HG02885 (cell line): Measurements from ENCODE around the gene MRGPRE.

Experiments used
- ATAC-seq: cut with Tn5 transposase; IDR thresholded peaks from one replicate; pipeline ENCODE4 v1.9.1; 2021; ENCODE audit warnings: mild to moderate bottlenecking; ENCODE audit not compliant: unreplicated experiment, poor library complexity

MRGPRE gene

DNA sequence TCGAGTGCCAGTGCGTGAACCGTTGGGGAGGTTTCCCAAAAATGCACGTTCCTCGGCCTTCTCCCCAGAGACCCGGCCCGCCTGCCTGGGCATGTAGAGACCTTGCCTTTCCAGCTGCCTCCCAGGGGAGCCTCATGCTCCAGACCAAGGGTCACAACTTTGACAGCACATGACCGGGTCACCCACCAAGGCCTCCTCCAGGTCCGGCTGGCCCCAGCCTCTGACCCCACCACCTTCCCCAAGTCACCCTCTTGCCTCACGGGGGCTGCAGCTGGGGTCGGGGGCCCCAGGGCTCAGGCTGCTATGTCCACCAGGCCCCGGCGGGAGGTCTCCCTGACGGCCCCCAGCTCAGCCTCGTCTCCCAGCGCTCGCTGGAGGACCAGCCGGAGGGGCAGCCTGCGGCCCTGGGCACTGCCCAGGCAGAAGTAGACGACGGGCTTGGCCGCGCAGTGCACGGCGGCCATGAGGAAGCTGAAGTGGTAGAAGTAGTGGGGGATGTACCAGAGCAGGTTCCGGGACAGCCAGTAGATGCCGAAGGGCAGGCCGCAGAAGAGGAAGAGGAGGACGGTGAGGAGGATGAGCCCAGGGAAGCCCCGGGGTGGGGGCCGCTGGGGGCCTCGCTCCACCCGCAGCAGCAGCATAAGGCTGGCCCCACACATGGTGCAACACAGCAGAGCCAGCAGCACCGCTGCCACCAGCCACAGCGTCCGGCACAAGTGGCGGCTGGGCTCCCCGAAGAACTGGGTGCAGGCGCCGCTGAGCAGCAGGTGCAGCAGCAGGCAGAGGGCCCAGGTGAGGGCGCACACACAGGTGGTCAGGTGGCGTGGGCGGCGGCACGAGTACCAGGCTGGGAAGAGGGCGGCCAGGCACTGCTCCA lies 4.4 kb downstream of the MRGPRE start:
- ATAC-seq = no peak

DNA sequence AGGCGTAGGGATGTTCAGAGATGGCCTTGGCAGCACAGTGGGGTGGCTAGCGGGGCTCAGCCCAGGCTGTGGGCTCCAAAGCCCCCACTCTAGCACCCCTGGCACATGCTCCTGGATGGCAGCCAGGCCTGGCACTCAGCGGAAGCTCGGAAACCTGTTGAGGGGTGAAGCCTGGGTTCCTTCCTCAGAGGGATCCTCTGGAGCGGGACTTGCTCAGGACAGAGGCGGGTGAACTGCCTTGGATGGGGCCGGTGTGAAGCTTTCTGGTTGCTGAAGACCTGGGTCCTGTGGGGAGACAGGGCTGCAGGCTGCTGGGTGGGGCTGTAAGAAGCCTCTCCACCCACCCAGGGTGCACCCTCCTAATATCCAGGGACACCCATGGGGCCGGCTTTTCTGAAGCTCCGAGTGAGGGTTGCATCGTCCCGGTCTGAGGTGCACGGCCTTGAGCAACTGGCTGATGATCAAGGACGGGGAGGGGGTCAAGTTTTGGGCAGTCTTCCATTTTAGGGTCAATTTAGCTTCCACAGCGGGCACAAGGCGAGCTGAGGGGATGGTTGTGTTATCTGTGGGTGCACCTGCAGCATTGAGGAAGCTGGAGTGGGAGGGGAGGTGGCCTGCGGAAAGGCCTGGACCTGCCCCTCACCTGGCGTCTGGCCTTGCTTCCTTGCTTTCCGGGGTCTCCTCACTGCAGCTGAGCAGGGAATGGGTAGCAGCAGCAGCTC lies 5.2 kb downstream of the MRGPRE start:
- no peak for ATAC-seq

DNA sequence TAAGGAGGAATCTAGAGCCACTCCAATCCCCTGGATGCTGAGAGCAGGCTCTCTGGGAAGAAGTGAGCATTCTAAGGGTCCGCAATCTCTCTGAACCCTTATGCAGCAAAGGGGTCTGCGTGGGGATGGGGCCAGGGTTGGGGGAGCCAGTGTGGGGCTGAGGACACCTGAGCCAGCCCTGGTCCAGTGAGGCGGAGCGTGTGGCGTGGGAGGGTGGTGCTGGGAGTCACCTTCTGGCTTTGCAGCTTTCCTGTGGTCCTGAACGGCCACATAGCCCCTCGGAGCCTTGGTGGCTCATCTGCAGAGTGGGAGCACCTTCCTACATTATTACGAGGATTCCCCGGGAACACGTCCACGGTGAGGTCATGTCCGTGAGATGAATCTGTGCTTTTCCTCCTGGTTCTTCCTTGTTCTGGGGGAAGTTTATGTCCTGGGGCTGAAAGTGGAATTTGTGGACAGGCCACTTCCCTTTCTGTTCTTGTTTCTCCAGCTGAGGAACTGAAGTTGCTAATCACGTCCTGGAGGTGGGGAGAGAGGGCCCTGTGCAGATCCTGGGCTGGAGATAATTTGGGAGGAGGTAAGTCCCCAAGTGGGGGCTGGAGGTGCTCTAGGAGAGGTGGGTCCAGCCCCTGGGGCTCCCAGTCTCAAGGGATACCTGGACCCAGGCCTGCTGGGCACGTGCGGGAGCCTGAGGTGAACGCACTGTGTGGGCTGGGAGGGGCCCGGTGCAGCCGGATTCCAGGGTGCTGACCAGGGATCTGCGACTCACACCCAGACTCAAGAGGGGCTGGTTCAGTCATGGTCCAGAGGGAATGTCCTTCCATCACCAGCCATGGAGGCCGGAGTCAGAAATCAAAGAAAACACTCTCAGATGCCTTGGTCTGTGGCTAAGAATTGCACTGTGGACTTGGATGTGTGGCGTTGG lies 6.1 kb downstream of the MRGPRE start:
- no peak for ATAC-seq

DNA sequence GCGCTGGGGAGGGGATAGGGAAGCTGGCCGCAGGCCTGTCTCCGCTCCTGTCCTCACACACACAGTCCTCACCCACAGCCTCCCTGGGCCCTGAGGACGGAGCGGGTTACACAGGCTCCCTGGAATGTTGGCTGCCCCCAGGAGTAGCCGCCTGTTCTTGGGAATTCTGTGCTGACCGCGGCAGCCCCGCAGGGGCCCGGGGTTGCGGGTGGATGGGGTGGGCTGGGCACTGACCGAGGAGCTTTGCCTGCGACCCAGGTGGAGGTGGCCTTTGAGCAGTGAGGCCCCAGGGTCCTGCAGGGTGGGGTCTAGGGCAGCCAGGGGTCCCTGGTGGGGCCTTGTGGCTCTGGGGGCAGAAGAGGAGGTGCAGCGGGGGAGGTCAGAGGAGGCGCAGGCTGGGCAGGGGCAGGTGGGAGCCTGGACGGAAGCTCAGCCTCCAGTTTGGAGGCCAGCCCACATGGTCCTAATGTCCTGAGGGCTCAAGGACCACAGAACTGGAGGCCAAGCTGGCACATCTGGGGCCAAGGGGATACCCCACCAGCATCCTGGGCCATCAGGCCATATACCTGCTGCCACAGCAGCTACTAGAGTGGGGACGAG lies 7.0 kb downstream of the MRGPRE start:
- no peak for ATAC-seq

DNA sequence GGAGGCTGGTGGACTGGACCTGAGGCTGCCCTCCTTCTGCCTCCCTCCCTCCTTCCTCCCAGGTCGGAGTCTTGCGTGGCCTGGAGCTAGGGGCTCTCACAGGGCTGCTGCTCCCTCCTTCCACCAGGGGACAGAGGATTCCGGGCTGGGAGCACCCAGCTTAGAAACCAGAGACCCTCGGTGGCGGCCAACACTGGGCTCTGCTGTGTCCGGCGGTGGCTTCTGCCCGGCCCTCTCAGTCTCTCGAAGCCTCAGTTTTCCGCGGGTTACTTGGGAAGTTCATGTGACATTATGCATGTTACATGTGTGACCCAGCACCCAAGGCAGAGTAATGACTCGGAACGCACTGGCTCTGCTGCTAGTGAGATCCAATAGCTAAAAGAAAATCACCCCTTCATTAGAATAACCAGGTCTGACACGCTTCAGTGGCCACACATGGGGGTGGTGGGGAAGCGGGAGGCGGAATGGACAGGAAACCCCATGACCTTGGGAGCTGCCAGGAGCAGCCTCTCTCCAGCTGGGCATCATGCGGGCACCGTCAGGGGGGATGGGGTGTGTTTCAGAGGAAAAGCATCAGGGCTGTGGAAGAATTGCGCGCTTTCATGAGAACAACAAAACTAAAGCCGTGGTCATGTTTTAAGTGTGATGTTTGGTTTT lies 7.7 kb downstream of the MRGPRE start:
- ATAC-seq = no peak

DNA sequence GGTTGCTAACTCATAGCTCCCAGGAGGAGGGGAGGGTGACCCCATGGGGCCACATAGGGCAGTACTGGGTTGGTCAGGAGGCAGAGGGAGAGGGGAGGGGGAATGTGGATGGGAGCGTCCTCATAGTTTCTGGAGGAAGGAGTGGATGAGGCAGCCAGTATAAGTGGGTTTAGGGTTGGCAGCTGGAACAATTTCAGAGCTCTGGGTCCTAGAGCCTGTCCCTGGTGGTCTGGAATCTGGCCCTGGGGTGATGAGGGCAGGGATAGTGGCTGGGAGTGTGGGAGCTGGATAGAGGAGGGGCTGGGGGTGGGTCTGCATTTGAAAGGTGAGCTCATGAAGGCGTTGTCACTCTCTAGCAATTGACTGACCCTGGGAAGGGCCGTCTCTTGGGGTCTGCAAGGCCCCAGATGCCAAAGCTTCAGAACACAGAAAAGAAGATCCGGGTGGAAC lies 8.3 kb downstream of the MRGPRE start:
- ATAC-seq = no peak

DNA sequence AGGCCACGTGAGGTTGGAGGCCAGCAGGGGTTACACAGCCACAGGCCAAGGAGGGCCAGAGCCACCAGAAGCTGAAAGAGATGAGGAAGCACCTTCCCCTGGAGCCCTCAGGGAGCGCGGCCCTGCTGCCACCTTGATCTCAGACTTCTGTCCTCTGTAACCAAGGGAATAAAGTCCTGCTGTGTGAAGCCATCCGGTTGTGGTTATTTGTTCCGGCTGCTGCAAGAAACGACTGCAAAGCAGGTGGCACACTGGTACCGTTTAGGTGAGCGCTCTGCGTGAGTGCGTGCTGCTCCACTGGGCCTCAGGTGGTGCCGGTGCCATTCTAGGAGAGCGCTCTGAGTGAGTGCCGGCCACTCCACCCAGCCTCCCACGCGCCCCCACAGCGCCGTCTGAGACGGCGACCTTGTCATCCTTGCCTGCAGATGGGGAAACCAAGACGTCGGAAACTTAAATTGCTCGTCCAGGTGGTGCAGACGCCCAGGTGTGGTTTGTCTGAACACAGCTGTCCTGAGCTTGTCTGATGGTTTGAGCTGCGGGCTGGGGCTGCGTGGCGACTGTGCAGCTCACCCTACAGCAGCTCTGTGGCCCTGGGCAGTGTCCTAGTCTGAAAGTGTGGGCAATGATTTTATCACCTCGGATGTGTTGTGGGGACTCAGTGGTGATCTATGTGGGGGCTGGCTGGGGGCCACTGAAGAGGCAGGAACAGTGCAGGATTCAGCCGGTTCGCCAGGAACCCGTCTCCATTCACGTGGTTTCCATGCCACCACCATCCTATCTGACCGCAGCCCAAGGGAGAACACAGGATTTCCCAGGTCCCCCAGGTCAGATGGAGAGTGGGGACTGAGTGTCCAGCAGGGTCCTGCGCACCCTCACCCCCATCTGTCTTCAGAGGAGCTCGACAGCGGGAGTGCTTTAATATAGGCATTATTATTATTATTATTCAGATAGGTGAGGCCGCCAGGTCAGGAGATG lies 9.0 kb downstream of the MRGPRE start:
- ATAC-seq = no peak

DNA sequence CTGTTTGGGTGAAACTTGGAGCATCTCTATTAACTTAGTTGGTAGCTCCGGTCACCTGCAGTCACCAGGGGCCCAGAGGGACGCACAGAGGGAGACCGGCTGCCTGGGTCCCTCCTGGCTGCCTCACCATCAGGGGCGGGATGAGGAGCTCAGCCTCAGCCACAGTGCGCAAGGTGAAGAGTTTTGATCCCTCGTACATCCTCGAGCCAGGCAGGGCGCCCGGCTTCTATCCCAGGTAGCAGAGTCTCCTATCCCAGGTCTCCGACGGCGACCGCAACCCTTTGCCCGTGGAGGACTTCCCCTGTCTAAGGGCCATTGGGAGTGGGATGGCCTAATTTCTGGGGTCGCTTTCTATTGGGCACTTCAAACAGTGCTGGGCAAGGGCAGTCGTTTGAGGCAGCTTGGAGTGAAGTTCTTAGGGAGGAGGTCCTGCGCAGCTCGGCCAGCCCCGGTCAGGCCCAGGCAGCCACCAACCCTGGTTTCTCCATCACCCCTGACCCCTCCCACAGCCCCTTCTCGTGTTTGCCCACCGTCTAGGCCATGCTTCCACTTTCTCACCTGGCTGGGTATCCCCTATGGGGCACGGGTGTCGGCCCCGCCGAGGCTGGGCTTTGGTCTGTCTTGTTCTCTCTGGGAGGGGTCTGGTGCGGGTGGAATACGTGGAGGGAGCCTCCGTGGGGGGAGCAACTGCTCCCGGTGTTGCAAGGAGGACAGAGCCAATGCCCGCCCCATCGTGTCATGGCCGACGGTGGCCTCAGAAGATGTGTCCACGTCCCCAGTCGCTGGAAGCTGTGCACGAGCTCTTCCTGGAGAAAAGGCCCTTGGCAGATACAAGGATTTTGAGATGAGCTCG lies 10.0 kb downstream of the MRGPRE start:
- no peak for ATAC-seq

DNA sequence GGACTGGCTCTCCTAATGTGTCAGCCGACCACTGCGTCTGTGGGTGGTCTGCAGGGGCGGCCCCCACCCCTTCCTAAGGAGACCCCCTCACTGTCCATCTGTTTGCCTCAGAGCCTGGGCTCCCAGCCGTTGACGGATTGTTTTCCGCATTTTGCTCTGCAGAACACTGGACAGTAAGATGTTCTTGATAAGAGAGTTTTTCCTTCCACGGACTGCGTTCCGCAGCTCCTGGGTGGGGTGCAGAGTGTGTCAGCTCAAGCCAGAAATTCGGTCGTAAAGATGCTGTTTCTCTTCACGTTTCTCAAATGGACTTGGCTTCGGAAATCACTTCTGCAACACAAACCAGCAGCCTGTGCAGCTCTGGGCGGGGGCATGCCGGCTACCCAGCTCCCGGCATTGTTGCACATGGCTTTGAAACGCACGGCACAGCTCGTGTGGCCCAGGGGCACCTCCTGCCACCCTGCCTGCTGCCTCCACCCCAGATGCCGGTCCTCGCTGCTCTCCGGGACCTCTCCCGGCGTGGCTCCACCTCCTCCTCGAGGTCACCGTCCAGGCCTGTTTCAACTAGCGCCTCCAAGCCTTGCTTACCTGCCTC lies 10.7 kb downstream of the MRGPRE start:
- ATAC-seq = no peak

DNA sequence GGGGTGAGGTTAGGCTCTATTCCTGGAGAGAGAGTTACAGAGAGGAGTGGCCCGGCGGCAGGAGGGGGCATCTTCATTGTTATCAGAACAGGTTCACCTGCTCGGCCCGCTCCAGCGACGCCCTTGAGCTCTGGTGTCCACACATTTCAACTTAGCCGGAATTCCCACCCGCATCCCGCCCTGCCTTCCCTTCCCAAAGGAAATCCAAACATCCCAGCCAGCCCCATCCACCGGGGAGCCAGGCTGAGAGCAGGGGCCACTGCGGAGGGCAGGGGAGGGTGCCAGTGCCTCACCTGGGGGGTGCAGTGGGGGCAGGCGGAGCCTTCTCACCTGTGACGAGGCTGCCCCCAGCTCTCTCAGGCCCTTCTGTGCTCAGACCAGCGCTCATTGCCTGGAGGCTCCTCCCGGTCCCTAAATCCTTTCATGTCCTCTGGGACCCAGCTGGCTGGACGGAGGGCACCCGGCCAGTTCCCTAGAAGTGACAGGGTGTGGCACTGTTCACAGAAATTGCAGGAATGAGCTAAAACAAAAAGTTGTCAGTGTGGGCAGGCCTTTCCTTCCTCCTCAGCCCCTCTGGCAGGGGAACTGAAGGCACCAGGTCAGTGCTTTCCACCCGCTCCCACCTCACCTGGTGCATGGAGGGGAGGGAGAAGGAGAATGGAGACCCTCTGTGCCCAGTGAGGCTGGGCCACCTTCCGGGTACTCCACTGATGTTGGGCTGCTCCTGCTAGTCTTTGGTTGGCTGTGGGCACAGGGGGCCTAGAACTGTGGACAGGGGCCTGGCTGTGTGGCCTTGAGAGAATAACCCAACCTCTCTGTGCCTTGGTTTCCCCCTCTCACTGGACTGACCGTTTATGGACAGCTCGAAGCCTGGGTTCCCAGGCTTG lies 11.5 kb downstream of the MRGPRE start:
- ATAC-seq = no peak

DNA sequence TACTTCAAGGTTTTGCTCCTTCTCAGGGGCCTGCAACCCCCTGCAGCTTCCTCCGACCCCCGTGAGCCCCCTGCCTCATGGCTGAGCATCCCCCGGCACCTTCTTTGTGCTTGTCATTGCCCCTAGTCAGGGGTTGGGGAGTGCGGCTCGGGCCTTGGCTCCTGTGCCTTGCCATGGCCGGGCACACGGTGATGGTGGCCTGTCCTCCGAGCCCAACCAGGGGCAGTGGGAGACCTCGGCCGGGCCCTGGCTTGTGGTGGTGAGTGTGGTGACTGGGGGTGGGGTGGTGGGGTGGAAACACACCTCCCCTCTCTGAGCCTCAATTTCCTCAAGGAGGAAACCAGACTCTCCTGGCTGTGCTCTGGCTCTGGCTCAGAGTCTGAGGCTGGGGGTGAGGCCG lies 12.1 kb downstream of the MRGPRE start:
- no peak for ATAC-seq

DNA sequence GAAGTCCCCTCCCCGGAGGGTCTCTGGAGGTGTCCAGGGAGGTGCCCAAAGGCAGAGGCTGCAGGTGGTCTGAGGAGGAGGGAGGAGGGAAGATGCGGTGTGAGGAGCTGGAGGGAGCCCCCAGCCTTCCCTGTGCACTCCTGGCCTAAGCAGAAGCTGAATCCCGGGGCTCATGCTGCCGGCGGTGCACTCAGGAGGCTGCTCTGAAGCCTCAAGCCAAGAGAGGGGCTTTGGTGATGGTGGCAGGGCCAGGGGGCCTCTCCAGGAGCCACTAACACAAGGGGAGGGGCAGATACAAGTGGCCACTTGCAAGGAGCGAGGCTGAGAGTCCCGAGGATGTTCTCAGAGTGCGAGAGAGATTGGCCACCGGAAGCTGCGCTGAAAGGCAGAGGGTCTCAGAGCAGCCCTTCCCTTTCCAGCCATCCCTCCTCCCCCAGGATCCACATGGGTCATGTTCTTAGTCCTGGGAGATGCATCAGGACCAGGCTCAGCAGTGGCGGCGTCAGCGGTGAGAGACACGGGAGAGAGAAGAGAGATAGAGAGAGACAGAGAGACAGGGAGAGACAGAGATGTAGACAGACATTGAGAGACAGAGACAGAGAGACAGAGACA lies 12.8 kb downstream of the MRGPRE start:
- ATAC-seq = no peak

DNA sequence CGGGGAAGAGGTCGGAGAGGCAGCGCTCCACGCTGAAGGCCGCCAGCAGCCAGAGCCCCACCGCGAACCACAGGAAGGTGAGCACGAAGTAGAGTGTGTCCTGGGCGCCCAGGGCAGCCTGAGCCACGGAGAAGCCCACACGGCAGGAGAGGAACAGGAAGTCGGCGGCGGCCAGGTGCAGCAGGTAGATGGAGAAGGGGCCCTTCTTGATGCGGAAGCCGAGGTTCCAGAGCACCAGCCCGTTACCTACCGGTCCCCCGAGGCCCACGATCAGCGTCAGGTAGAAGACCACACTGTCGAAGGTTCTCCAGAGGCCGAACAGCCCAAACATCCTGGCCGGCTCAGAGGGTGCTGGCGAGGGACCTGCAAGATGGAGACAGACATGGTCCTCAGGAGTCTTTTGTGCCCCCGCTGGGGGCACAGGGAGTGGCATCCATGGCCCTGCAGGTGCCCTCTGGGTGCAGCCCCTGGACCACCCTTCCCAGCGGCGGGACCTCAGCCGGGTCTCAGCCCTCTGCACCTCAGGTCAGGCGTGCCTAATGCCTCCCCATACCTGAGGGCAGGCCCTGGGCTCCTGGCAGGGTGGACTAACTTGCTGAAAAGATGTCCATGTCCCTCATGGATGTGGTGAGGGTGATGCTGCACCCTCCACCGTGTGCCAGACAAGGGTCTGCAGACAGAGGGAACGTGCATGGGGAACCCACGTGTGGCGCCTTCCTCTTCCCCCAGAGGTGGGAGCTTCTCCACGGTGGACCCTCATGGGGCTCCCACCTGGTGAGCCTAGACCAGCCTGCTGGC lies 13.5 kb downstream of the MRGPRE start, which contains the start of gene MRGPRG:
MRGPRG (minus strand) TSS at position 331 of the 798 bp plus-strand sequence; CDS start at position 331, 0 bp downstream.
- ATAC-seq = no peak

DNA sequence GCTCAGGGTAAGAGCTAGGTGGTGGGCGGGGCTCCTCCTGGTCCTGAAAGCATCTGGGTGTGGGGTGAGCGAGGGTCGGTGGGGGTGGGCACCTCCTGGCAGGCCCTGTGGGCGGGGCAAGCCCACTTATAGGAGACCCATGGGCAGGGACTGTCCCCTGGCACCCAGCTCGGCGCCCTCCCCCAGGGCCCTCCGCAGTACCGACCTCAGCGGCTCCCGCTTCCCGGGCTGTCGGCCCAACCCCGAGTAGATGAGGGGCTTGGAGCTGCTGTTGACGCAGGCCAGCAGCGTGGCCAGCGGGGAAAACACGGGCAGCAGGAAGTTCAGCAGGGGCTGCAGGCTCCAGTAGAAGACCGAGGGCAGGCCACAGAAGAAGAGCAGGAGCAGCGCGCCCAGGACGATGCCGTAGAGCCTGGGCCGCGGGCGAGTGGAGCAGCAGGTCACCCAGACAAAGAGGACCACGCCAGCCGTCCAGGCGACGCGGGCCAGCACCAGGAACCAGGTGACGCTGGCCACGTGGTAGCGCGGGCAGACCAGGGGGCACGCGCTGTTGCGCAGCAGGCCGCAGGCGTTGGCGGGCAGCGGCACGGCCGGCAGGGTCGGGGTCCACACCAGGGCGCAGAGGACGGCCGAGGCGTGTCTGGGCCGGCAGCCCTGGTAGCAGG lies 14.3 kb downstream of the MRGPRE start:
- ATAC-seq = no peak
